ENCODE data around the gene MSI2. TPM values are rescaled to one million over a fixed set of nuclear protein-coding genes. Genes with fewer than 3 reads are reported as not detected.

MSI2 gene
- total and polyA plus RNA-seq, 2 experiments from 2014 or later = 15.7 to 76.4 TPM

- no peak for DNase-seq (ENCODE audit: low read depth in 1 of 2, low spot score in 1 of 2)
- Histone ChIP-seq H3K27me3 (no peaks in the 10 kb centered on the region), H3K4me1 (ENCODE audit: low read depth) (peaks cover 19% of the 10 kb centered on the region), H3K27ac (no peak overlapping the region), H3K9me3 (ENCODE audit: low read depth) (no peaks in the 10 kb centered on the region), H3K4me3 (no peak overlapping the region), H3K36me3 (no peaks in the 10 kb centered on the region)
- TF ChIP-seq, protein P1, sequence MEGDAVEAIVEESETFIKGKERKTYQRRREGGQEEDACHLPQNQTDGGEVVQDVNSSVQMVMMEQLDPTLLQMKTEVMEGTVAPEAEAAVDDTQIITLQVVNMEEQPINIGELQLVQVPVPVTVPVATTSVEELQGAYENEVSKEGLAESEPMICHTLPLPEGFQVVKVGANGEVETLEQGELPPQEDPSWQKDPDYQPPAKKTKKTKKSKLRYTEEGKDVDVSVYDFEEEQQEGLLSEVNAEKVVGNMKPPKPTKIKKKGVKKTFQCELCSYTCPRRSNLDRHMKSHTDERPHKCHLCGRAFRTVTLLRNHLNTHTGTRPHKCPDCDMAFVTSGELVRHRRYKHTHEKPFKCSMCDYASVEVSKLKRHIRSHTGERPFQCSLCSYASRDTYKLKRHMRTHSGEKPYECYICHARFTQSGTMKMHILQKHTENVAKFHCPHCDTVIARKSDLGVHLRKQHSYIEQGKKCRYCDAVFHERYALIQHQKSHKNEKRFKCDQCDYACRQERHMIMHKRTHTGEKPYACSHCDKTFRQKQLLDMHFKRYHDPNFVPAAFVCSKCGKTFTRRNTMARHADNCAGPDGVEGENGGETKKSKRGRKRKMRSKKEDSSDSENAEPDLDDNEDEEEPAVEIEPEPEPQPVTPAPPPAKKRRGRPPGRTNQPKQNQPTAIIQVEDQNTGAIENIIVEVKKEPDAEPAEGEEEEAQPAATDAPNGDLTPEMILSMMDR (IDR thresholded peaks at IDR 0.05; ENCODE audit: low read depth, low read length) = no peak
Observed at GRCh38 chr17:57289613-57290012, 33.3 kb downstream of the MSI2 start.

DNA sequence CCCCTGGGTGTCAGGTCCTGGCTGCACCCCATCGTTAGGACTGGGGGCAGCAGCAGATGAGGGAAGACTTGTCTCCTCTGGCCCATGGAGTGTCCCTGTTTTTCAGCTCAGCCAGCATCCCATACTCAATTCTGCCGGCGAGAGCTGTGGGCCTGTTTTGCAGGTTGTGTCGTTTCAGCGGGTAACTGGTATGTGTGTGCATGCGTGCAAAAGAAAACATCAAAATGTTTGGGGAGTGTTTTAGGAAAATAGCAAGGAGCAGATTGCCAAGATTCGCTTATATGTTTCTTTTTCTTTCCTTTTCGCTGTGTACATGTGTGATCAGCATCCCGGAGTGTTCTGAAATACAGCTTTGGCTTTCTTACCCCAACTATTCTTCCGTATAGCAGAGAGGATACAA, 34.7 kb downstream of the MSI2 start:
- H3K4me1 ChIP-seq (ENCODE audit: low read depth) = peaks cover 12% of the 10 kb centered on the region
- H3K9me3 ChIP-seq (ENCODE audit: low read depth) = no peaks in the 10 kb centered on the region
- DNase-seq (ENCODE audit: low read depth in 1 of 2, low spot score in 1 of 2) = no peak
- no peak overlapping the region for H3K4me3 ChIP-seq
- H3K27ac ChIP-seq = no peak overlapping the region
- TF ChIP-seq, protein P1 (IDR thresholded peaks at IDR 0.05; ENCODE audit: low read depth, low read length) = no peak
- H3K27me3 ChIP-seq = no peaks in the 10 kb centered on the region
- no peaks in the 10 kb centered on the region for H3K36me3 ChIP-seq

GRCh38 chr17:57292091-57292490, 35.8 kb downstream of the MSI2 start:
- Histone ChIP-seq H3K4me1 (ENCODE audit: low read depth) (peaks cover 4% of the 10 kb centered on the region), H3K27me3 (no peaks in the 10 kb centered on the region), H3K4me3 (no peak overlapping the region), H3K27ac (no peak overlapping the region), H3K9me3 (ENCODE audit: low read depth) (no peaks in the 10 kb centered on the region), H3K36me3 (no peaks in the 10 kb centered on the region)
- TF ChIP-seq, protein P1 (IDR thresholded peaks at IDR 0.05; ENCODE audit: low read depth, low read length) = no peak
- DNase-seq (ENCODE audit: low read depth in 1 of 2, low spot score in 1 of 2) = no peak

DNA sequence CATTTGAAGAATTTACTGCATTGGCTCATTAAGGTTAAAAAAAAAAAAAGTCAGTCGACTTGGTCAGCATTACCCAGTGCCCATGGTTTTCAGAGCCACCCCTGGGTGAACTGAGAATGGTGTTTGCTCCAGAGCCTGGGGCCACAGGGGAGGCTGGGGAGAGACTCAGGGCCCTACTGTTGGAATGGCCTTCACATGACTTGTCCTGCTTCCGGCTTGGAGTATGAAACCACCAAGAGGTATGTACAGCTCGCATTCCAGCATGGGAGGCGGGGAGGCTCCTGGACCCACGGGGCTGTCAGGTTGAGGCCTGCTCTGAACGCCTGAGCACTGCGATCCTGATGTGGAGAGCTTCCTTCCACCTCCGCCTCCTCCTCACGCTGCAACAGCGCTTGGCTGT, 36.8 kb downstream of the MSI2 start:
- H3K4me1 ChIP-seq (ENCODE audit: low read depth) = peaks cover 4% of the 10 kb centered on the region
- no peak for DNase-seq (ENCODE audit: low read depth in 1 of 2, low spot score in 1 of 2)
- H3K4me3 ChIP-seq = no peak overlapping the region
- no peaks in the 10 kb centered on the region for H3K9me3 ChIP-seq (ENCODE audit: low read depth)
- no peak overlapping the region for H3K27ac ChIP-seq
- peaks cover 2% of the 10 kb centered on the region for H3K36me3 ChIP-seq
- no peaks in the 10 kb centered on the region for H3K27me3 ChIP-seq
- TF ChIP-seq, protein P1 (IDR thresholded peaks at IDR 0.05; ENCODE audit: low read depth, low read length) = no peak

DNA sequence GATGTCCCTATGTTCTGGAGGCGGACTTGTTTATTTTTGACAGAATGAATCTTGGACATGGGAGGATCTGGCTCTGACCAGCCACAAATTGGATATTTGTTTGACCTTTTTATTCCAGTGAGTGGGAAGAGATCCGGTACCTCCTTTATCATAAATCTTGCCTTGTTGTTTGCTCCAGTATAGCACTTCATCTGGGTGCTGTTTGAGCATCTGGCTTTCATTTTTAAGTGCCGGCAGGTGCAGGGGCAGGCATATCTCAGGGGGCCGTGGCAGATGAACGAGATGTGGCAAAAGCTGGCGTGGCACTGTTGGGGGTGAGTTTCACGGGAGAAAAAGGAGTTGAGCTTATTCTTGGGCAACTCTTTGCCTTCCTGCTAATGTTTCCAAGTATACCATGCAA, 37.8 kb downstream of the MSI2 start:
- H3K27ac ChIP-seq = no peak overlapping the region
- no peak overlapping the region for H3K4me3 ChIP-seq
- TF ChIP-seq, protein P1 (IDR thresholded peaks at IDR 0.05; ENCODE audit: low read depth, low read length) = no peak
- H3K36me3 ChIP-seq = peaks cover 4% of the 10 kb centered on the region
- no peaks in the 10 kb centered on the region for H3K9me3 ChIP-seq (ENCODE audit: low read depth)
- peaks cover 4% of the 10 kb centered on the region for H3K4me1 ChIP-seq (ENCODE audit: low read depth)
- no peaks in the 10 kb centered on the region for H3K27me3 ChIP-seq
- no peak for DNase-seq (ENCODE audit: low read depth in 1 of 2, low spot score in 1 of 2)
